ENCODE measurements around the gene CPM.

- TF ChIP-seq PRRX2 (CRISPR knock-in tag; IDR thresholded peaks at IDR 0.05) (no peak), ERG (CRISPR knock-in tag; IDR thresholded peaks at IDR 0.05) (no peak), TEAD4 (CRISPR knock-in tag; IDR thresholded peaks at IDR 0.05) (no peak), USF1 (CRISPR knock-in tag; IDR thresholded peaks at IDR 0.05) (no peak)
- TF ChIP-seq, protein P1, sequence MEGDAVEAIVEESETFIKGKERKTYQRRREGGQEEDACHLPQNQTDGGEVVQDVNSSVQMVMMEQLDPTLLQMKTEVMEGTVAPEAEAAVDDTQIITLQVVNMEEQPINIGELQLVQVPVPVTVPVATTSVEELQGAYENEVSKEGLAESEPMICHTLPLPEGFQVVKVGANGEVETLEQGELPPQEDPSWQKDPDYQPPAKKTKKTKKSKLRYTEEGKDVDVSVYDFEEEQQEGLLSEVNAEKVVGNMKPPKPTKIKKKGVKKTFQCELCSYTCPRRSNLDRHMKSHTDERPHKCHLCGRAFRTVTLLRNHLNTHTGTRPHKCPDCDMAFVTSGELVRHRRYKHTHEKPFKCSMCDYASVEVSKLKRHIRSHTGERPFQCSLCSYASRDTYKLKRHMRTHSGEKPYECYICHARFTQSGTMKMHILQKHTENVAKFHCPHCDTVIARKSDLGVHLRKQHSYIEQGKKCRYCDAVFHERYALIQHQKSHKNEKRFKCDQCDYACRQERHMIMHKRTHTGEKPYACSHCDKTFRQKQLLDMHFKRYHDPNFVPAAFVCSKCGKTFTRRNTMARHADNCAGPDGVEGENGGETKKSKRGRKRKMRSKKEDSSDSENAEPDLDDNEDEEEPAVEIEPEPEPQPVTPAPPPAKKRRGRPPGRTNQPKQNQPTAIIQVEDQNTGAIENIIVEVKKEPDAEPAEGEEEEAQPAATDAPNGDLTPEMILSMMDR (IDR thresholded peaks at IDR 0.05), result no peak
- TF ChIP-seq, protein P2, sequence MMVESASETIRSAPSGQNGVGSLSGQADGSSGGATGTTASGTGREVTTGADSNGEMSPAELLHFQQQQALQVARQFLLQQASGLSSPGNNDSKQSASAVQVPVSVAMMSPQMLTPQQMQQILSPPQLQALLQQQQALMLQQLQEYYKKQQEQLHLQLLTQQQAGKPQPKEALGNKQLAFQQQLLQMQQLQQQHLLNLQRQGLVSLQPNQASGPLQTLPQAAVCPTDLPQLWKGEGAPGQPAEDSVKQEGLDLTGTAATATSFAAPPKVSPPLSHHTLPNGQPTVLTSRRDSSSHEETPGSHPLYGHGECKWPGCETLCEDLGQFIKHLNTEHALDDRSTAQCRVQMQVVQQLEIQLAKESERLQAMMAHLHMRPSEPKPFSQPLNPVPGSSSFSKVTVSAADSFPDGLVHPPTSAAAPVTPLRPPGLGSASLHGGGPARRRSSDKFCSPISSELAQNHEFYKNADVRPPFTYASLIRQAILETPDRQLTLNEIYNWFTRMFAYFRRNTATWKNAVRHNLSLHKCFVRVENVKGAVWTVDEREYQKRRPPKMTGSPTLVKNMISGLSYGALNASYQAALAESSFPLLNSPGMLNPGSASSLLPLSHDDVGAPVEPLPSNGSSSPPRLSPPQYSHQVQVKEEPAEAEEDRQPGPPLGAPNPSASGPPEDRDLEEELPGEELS (CRISPR knock-in tag; IDR thresholded peaks at IDR 0.05), result no peak
- TF ChIP-seq, protein P3, sequence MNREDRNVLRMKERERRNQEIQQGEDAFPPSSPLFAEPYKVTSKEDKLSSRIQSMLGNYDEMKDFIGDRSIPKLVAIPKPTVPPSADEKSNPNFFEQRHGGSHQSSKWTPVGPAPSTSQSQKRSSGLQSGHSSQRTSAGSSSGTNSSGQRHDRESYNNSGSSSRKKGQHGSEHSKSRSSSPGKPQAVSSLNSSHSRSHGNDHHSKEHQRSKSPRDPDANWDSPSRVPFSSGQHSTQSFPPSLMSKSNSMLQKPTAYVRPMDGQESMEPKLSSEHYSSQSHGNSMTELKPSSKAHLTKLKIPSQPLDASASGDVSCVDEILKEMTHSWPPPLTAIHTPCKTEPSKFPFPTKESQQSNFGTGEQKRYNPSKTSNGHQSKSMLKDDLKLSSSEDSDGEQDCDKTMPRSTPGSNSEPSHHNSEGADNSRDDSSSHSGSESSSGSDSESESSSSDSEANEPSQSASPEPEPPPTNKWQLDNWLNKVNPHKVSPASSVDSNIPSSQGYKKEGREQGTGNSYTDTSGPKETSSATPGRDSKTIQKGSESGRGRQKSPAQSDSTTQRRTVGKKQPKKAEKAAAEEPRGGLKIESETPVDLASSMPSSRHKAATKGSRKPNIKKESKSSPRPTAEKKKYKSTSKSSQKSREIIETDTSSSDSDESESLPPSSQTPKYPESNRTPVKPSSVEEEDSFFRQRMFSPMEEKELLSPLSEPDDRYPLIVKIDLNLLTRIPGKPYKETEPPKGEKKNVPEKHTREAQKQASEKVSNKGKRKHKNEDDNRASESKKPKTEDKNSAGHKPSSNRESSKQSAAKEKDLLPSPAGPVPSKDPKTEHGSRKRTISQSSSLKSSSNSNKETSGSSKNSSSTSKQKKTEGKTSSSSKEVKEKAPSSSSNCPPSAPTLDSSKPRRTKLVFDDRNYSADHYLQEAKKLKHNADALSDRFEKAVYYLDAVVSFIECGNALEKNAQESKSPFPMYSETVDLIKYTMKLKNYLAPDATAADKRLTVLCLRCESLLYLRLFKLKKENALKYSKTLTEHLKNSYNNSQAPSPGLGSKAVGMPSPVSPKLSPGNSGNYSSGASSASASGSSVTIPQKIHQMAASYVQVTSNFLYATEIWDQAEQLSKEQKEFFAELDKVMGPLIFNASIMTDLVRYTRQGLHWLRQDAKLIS (CRISPR knock-in tag; IDR thresholded peaks at IDR 0.05; ENCODE audit: borderline replicate concordance), result no peak
Measured at GRCh38 chr12:68873316-68873715, 59.7 kb downstream of the CPM start.

Data from WTC11 (cell line).